HG03175 (cell line): ENCODE data around the gene RNF187.

Experiments
- ATAC-seq: cut with Tn5 transposase; IDR thresholded peaks from one replicate; pipeline ENCODE4 v1.9.1; 2021; ENCODE audit warnings: mild to moderate bottlenecking, moderate library complexity; ENCODE audit not compliant: unreplicated experiment

The RNF187 gene

DNA sequence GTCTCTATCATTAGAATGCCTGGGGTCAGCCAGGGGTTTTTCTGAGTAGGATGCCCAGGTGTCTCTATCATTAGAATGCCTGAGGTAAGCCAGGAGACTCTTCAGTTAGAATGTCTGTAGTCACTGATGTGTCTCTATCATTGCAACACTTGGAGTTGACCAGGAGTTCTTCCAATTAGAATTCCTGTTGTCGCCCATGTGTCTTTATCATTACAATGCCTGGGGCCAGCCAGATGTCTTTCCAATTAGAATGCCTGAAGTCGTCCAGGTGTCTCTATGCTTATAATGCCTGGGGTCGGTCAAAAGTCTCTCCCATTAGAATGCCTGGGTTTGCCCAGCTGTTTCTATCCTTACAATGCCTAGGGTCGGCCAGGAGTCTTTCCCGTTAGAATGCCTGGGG is 55.8 kb downstream of the RNF187 start:
- ATAC-seq = no peak

GRCh38 chr1:228543396-228543795 is 56.2 kb downstream of the RNF187 start:
- no peak for ATAC-seq

DNA sequence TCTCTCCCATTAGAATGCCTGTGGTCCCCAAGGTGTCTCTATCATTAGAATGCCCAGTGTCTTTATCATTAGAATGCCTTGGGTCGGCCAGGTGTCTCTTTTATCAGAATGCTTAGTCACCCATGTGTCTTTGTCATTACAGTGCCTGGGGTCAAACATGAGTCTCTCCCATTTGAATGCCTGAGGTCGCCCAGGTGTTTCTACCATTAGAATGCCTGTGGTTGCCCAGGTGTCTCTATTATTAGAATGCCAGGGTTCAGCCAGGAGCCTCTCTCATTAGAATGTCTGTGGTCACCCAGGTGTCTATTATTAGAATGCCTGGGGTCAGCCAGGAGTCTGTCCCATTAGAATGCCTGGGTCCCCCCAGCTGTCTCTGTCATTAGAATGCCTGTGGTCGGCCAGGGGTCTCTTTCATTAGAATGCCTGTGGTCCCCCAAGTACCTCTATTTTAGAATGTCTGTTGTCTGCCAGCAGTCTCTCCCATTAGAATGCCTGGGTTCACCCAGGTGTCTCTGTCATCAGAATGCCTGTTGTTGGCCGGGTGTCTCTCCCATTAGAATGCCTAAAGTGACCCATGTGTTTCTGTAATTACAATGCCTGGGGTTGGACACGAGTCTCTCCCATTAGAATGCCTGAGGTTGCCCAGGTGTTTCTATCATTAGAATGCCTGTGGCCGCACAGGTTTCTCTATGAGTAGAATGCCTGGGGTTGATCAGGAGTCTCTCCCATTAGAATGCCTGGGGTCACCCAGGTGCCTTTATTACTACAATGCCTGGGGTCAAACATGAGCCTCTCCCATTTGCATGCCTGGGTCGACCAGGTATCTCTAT is 57.1 kb downstream of the RNF187 start:
- ATAC-seq = no peak

DNA sequence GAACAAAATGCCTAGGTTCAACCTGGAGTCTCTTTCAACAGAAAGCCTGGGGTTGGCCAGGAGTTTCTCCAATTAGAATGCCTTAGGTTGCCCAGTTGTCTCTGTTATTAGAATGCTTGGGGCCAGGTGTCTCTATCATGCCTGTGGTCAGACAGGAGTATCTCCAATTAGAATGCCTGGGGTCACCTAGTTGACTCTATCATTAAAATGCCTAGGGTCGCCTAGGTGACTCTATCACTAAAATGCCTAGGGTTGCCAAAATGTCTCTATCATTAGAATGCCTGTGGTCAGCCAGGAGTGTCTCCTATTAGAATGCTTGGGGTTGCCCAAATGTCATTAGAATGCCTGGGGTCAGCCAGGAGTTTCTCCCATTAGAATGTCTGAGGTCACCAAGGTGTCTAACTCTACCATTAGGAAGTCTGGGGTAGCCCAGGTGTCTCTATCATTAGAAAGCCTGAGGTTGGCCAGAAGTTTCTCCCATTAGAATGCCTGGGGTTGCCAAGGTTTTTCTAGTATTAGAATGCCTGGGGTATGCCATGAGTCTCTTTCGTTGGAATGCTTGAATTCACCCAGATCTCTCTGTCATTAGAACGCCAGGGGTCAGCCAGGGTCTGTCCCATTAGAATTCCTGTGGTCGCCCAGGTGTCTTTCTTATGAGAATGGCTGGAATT is 57.9 kb downstream of the RNF187 start:
- ATAC-seq = no peak
